ENCODE data around the gene KCNQ2.

KCNQ2 gene

GRCh38 chr20:63369024-63369530, 103.4 kb downstream of the KCNQ2 start:
- DNase-seq (ENCODE audit: low spot score): no peak

GRCh38 chr20:63368151-63368550, 104.3 kb downstream of the KCNQ2 start:
- no peak for DNase-seq (ENCODE audit: low spot score)

- DNase-seq (ENCODE audit: low spot score): no peak
Measured at GRCh38 chr20:63367446-63368055, 104.9 kb downstream of the KCNQ2 start.

- no peak for DNase-seq (ENCODE audit: low spot score)
Measured at GRCh38 chr20:63366390-63367365, 105.8 kb downstream of the KCNQ2 start.

- DNase-seq (ENCODE audit: low spot score): no peak
Measured at GRCh38 chr20:63365601-63366389, 106.7 kb downstream of the KCNQ2 start.

GRCh38 chr20:63364801-63365585, 107.5 kb downstream of the KCNQ2 start:
- DNase-seq (ENCODE audit: low spot score): no peak

GRCh38 chr20:63363981-63364561, 108.4 kb downstream of the KCNQ2 start:
- DNase-seq (ENCODE audit: low spot score): no peak

GRCh38 chr20:63363013-63363957, 109.2 kb downstream of the KCNQ2 start:
- DNase-seq (ENCODE audit: low spot score): no peak

GRCh38 chr20:63362436-63363009, 109.9 kb downstream of the KCNQ2 start:
- DNase-seq (ENCODE audit: low spot score): no peak

- DNase-seq (ENCODE audit: low spot score): no peak
Measured at GRCh38 chr20:63361519-63362435, 110.7 kb downstream of the KCNQ2 start.

GRCh38 chr20:63360850-63361518, 111.5 kb downstream of the KCNQ2 start, which contains the start of gene CHRNA4:
CHRNA4 (minus strand) TSS chr20:63361349; CDS start chr20:63361165, 184 bp downstream.
- no peak for DNase-seq (ENCODE audit: low spot score)

GRCh38 chr20:63359937-63360849, 112.3 kb downstream of the KCNQ2 start:
- DNase-seq (ENCODE audit: low spot score): no peak

GRCh38 chr20:63359164-63359934, 113.1 kb downstream of the KCNQ2 start:
- DNase-seq (ENCODE audit: low spot score): no peak

- DNase-seq (ENCODE audit: low spot score): no peak
Measured at GRCh38 chr20:63357921-63358905, 114.2 kb downstream of the KCNQ2 start.
